ENCODE measurements around the gene YPEL2. TPM values are rescaled to one million over a fixed set of nuclear protein-coding genes. Genes with fewer than 3 reads are reported as not detected.

YPEL2 gene
- total and polyA plus RNA-seq, 2 of the 13 experiments (the other 11 are each of a cell fraction or from before 2014, with no cell fraction given): 8.5 to 21.1 TPM

GRCh38 chr17:59311051-59311468 lies 20.4 kb upstream of the YPEL2 start (continued):
- TF ChIP-seq HNF1A (IDR thresholded peaks at IDR 0.05; ENCODE audit: low read depth) (no peak), HNF1A (CRISPR knock-in tag; IDR thresholded peaks at IDR 0.05; ENCODE audit: borderline replicate concordance) (no peak), ZNF354B (CRISPR knock-in tag; IDR thresholded peaks at IDR 0.05) (0 out of 2 replicates have a peak, but pooled peaks have one; percentile 23), ZNF234 (CRISPR knock-in tag; conservative IDR thresholded peaks at IDR 0.05) (no peak), ZKSCAN1 (IDR thresholded peaks at IDR 0.05; ENCODE audit: low read length) (no peak), ATF2 (CRISPR knock-in tag; IDR thresholded peaks at IDR 0.05) (no peak), STAG1 (CRISPR knock-in tag; IDR thresholded peaks at IDR 0.05) (peak; percentile 99), MYNN (CRISPR knock-in tag; IDR thresholded peaks at IDR 0.05; ENCODE audit: low read depth) (no peak), ZNF335 (CRISPR knock-in tag; IDR thresholded peaks at IDR 0.05) (0 out of 2 replicates have a peak, but pooled peaks have one; percentile 38), ATAD3A (CRISPR knock-in tag; IDR thresholded peaks at IDR 0.05) (no peak), E2F2 (CRISPR knock-in tag; IDR thresholded peaks at IDR 0.05; ENCODE audit: borderline replicate concordance) (no peak), SP4 (CRISPR knock-in tag; IDR thresholded peaks at IDR 0.05) (0 out of 2 replicates have a peak, but pooled peaks have one; percentile 40), ZNF510 (CRISPR knock-in tag; IDR thresholded peaks at IDR 0.05; ENCODE audit: low read depth) (0 out of 2 replicates have a peak, but pooled peaks have one; percentile 37), ZSCAN31 (CRISPR knock-in tag; IDR thresholded peaks at IDR 0.05; ENCODE audit: low read depth) (no peak), ZNF337 (CRISPR knock-in tag; IDR thresholded peaks at IDR 0.05; ENCODE audit: borderline replicate concordance, low read depth) (no peak), ZNF781 (CRISPR knock-in tag; IDR thresholded peaks at IDR 0.05; ENCODE audit: borderline replicate concordance, not compliant biosample characterization) (no peak), DNMT1 (CRISPR knock-in tag; IDR thresholded peaks at IDR 0.05) (no peak), ZBTB38 (CRISPR knock-in tag; IDR thresholded peaks at IDR 0.05) (no peak), ZGPAT (CRISPR knock-in tag; IDR thresholded peaks at IDR 0.05) (0 out of 2 replicates have a peak, but pooled peaks have one; percentile 22), ZNF784 (CRISPR knock-in tag; IDR thresholded peaks at IDR 0.05; ENCODE audit: borderline replicate concordance) (no peak), DRAP1 (CRISPR knock-in tag; IDR thresholded peaks at IDR 0.05) (peak; percentile 34; the same call in 1 of the 2 replicates)
